ENCODE data around the gene ALK.

The ALK gene

GRCh38 chr2:29872870-29873269 lies 48.5 kb downstream of the ALK start:
- Histone ChIP-seq H3K36me3 (ENCODE audit: control insufficient read depth in 1 of 2, insufficient read depth in 2 of 2, low read length in 2 of 2) (no peaks in the 10 kb centered on the region), H3K27me3 (ENCODE audit: low read depth, low read length) (no peaks in the 10 kb centered on the region), H3K4me3 (ENCODE audit: low read depth in 1 of 2, low read length in 2 of 2) (no peak overlapping the region), H3K4me1 (ENCODE audit: control insufficient read depth in 1 of 2, insufficient read depth in 2 of 2, low read length in 2 of 2) (no peaks in the 10 kb centered on the region), H3K27ac (ENCODE audit: low read length) (no peak overlapping the region), H3K9me3 (ENCODE audit: control insufficient read depth in 1 of 2, low read length in 2 of 2) (no peaks in the 10 kb centered on the region)

- H3K9me3 ChIP-seq (ENCODE audit: control insufficient read depth in 1 of 2, low read length in 2 of 2) = no peaks in the 10 kb centered on the region
- no peaks in the 10 kb centered on the region for H3K36me3 ChIP-seq (ENCODE audit: control insufficient read depth in 1 of 2, insufficient read depth in 2 of 2, low read length in 2 of 2)
- H3K4me3 ChIP-seq (ENCODE audit: low read depth in 1 of 2, low read length in 2 of 2) = no peak overlapping the region
- no peak overlapping the region for H3K27ac ChIP-seq (ENCODE audit: low read length)
- H3K27me3 ChIP-seq (ENCODE audit: low read depth, low read length) = no peaks in the 10 kb centered on the region
- H3K4me1 ChIP-seq (ENCODE audit: control insufficient read depth in 1 of 2, insufficient read depth in 2 of 2, low read length in 2 of 2) = no peaks in the 10 kb centered on the region
These were observed 49.8 kb downstream of the ALK start for GRCh38 chr2:29871541-29871940.

GRCh38 chr2:29865512-29865911 lies 55.9 kb downstream of the ALK start:
- Histone ChIP-seq H3K9me3 (ENCODE audit: control insufficient read depth in 1 of 2, low read length in 2 of 2) (no peaks in the 10 kb centered on the region), H3K4me1 (ENCODE audit: control insufficient read depth in 1 of 2, insufficient read depth in 2 of 2, low read length in 2 of 2) (no peaks in the 10 kb centered on the region), H3K4me3 (ENCODE audit: low read depth in 1 of 2, low read length in 2 of 2) (no peak overlapping the region), H3K36me3 (ENCODE audit: control insufficient read depth in 1 of 2, insufficient read depth in 2 of 2, low read length in 2 of 2) (no peaks in the 10 kb centered on the region), H3K27ac (ENCODE audit: low read length) (no peak overlapping the region), H3K27me3 (ENCODE audit: low read depth, low read length) (no peaks in the 10 kb centered on the region)

- H3K27ac ChIP-seq (ENCODE audit: low read length) = no peak overlapping the region
- no peaks in the 10 kb centered on the region for H3K36me3 ChIP-seq (ENCODE audit: control insufficient read depth in 1 of 2, insufficient read depth in 2 of 2, low read length in 2 of 2)
- H3K27me3 ChIP-seq (ENCODE audit: low read depth, low read length) = no peaks in the 10 kb centered on the region
- no peaks in the 10 kb centered on the region for H3K4me1 ChIP-seq (ENCODE audit: control insufficient read depth in 1 of 2, insufficient read depth in 2 of 2, low read length in 2 of 2)
- no peaks in the 10 kb centered on the region for H3K9me3 ChIP-seq (ENCODE audit: control insufficient read depth in 1 of 2, low read length in 2 of 2)
- H3K4me3 ChIP-seq (ENCODE audit: low read depth in 1 of 2, low read length in 2 of 2) = no peak overlapping the region
These were observed 56.4 kb downstream of the ALK start for GRCh38 chr2:29864988-29865387.

GRCh38 chr2:29855924-29856639 lies 65.3 kb downstream of the ALK start:
- H3K4me1 ChIP-seq (ENCODE audit: control insufficient read depth in 1 of 2, insufficient read depth in 2 of 2, low read length in 2 of 2) = no peaks in the 10 kb centered on the region
- no peaks in the 10 kb centered on the region for H3K36me3 ChIP-seq (ENCODE audit: control insufficient read depth in 1 of 2, insufficient read depth in 2 of 2, low read length in 2 of 2)
- H3K27ac ChIP-seq (ENCODE audit: low read length) = no peak overlapping the region
- H3K9me3 ChIP-seq (ENCODE audit: control insufficient read depth in 1 of 2, low read length in 2 of 2) = peaks cover 0 to 6% of the 10 kb centered on the region in 2 donors
- H3K27me3 ChIP-seq (ENCODE audit: low read depth, low read length) = no peaks in the 10 kb centered on the region
- no peak overlapping the region for H3K4me3 ChIP-seq (ENCODE audit: low read depth in 1 of 2, low read length in 2 of 2)

GRCh38 chr2:29850794-29851193 lies 70.6 kb downstream of the ALK start:
- no peaks in the 10 kb centered on the region for H3K27me3 ChIP-seq (ENCODE audit: low read depth, low read length)
- peaks cover 0 to 6% of the 10 kb centered on the region in 2 donors for H3K9me3 ChIP-seq (ENCODE audit: control insufficient read depth in 1 of 2, low read length in 2 of 2)
- no peak overlapping the region for H3K4me3 ChIP-seq (ENCODE audit: low read depth in 1 of 2, low read length in 2 of 2)
- no peak overlapping the region for H3K27ac ChIP-seq (ENCODE audit: low read length)
- no peaks in the 10 kb centered on the region for H3K36me3 ChIP-seq (ENCODE audit: control insufficient read depth in 1 of 2, insufficient read depth in 2 of 2, low read length in 2 of 2)
- no peaks in the 10 kb centered on the region for H3K4me1 ChIP-seq (ENCODE audit: control insufficient read depth in 1 of 2, insufficient read depth in 2 of 2, low read length in 2 of 2)

GRCh38 chr2:29848566-29849310 lies 72.6 kb downstream of the ALK start:
- no peaks in the 10 kb centered on the region for H3K36me3 ChIP-seq (ENCODE audit: control insufficient read depth in 1 of 2, insufficient read depth in 2 of 2, low read length in 2 of 2)
- no peaks in the 10 kb centered on the region for H3K27me3 ChIP-seq (ENCODE audit: low read depth, low read length)
- H3K4me3 ChIP-seq (ENCODE audit: low read depth in 1 of 2, low read length in 2 of 2) = no peak overlapping the region
- H3K27ac ChIP-seq (ENCODE audit: low read length) = no peak overlapping the region
- no peaks in the 10 kb centered on the region for H3K4me1 ChIP-seq (ENCODE audit: control insufficient read depth in 1 of 2, insufficient read depth in 2 of 2, low read length in 2 of 2)
- H3K9me3 ChIP-seq (ENCODE audit: control insufficient read depth in 1 of 2, low read length in 2 of 2) = peaks cover 0 to 6% of the 10 kb centered on the region in 2 donors

GRCh38 chr2:29847886-29848285 lies 73.5 kb downstream of the ALK start:
- Histone ChIP-seq H3K27ac (ENCODE audit: low read length) (no peak overlapping the region), H3K9me3 (ENCODE audit: control insufficient read depth in 1 of 2, low read length in 2 of 2) (peaks cover 0 to 6% of the 10 kb centered on the region in 2 donors), H3K4me1 (ENCODE audit: control insufficient read depth in 1 of 2, insufficient read depth in 2 of 2, low read length in 2 of 2) (no peaks in the 10 kb centered on the region), H3K36me3 (ENCODE audit: control insufficient read depth in 1 of 2, insufficient read depth in 2 of 2, low read length in 2 of 2) (no peaks in the 10 kb centered on the region), H3K27me3 (ENCODE audit: low read depth, low read length) (no peaks in the 10 kb centered on the region), H3K4me3 (ENCODE audit: low read depth in 1 of 2, low read length in 2 of 2) (no peak overlapping the region)

GRCh38 chr2:29844713-29845326 lies 76.6 kb downstream of the ALK start:
- Histone ChIP-seq H3K36me3 (ENCODE audit: control insufficient read depth in 1 of 2, insufficient read depth in 2 of 2, low read length in 2 of 2) (no peaks in the 10 kb centered on the region), H3K9me3 (ENCODE audit: control insufficient read depth in 1 of 2, low read length in 2 of 2) (no peaks in the 10 kb centered on the region), H3K27ac (ENCODE audit: low read length) (no peak overlapping the region), H3K27me3 (ENCODE audit: low read depth, low read length) (no peaks in the 10 kb centered on the region), H3K4me3 (ENCODE audit: low read depth in 1 of 2, low read length in 2 of 2) (no peak overlapping the region), H3K4me1 (ENCODE audit: control insufficient read depth in 1 of 2, insufficient read depth in 2 of 2, low read length in 2 of 2) (no peaks in the 10 kb centered on the region)

GRCh38 chr2:29841386-29842004 lies 79.9 kb downstream of the ALK start:
- Histone ChIP-seq H3K4me3 (ENCODE audit: low read depth in 1 of 2, low read length in 2 of 2) (no peak overlapping the region), H3K36me3 (ENCODE audit: control insufficient read depth in 1 of 2, insufficient read depth in 2 of 2, low read length in 2 of 2) (no peaks in the 10 kb centered on the region), H3K27ac (ENCODE audit: low read length) (no peak overlapping the region), H3K27me3 (ENCODE audit: low read depth, low read length) (no peaks in the 10 kb centered on the region), H3K9me3 (ENCODE audit: control insufficient read depth in 1 of 2, low read length in 2 of 2) (peaks cover 0 to 5% of the 10 kb centered on the region in 2 donors), H3K4me1 (ENCODE audit: control insufficient read depth in 1 of 2, insufficient read depth in 2 of 2, low read length in 2 of 2) (no peaks in the 10 kb centered on the region)

GRCh38 chr2:29839306-29839705 lies 82.1 kb downstream of the ALK start:
- no peaks in the 10 kb centered on the region for H3K27me3 ChIP-seq (ENCODE audit: low read depth, low read length)
- no peak overlapping the region for H3K4me3 ChIP-seq (ENCODE audit: low read depth in 1 of 2, low read length in 2 of 2)
- peaks cover 0 to 5% of the 10 kb centered on the region in 2 donors for H3K9me3 ChIP-seq (ENCODE audit: control insufficient read depth in 1 of 2, low read length in 2 of 2)
- no peaks in the 10 kb centered on the region for H3K36me3 ChIP-seq (ENCODE audit: control insufficient read depth in 1 of 2, insufficient read depth in 2 of 2, low read length in 2 of 2)
- H3K4me1 ChIP-seq (ENCODE audit: control insufficient read depth in 1 of 2, insufficient read depth in 2 of 2, low read length in 2 of 2) = no peaks in the 10 kb centered on the region
- H3K27ac ChIP-seq (ENCODE audit: low read length) = no peak overlapping the region
